ENCODE data around the gene PRDM11.

PRDM11 gene

GRCh38 chr11:45212566-45213315 lies 66.3 kb downstream of the PRDM11 start:
- DNase-seq: no peak

- DNase-seq: no peak
Observed at GRCh38 chr11:45213316-45213665, 66.9 kb downstream of the PRDM11 start.

GRCh38 chr11:45213717-45214116 lies 67.3 kb downstream of the PRDM11 start:
- DNase-seq: no peak

- DNase-seq: no peak
Observed at GRCh38 chr11:45215098-45215865, 68.8 kb downstream of the PRDM11 start.

- no peak for DNase-seq
Observed at GRCh38 chr11:45216031-45216430, 69.6 kb downstream of the PRDM11 start.

- DNase-seq: no peak
Observed at GRCh38 chr11:45216901-45217300, 70.5 kb downstream of the PRDM11 start.

- DNase-seq: no peak
Observed at GRCh38 chr11:45217991-45218390, 71.6 kb downstream of the PRDM11 start.

GRCh38 chr11:45218705-45219104 lies 72.3 kb downstream of the PRDM11 start:
- DNase-seq: no peak

- no peak for DNase-seq
Observed at GRCh38 chr11:45219411-45219810, 73.0 kb downstream of the PRDM11 start.

- DNase-seq: no peak
Observed at GRCh38 chr11:45223496-45223895, 77.1 kb downstream of the PRDM11 start.

GRCh38 chr11:45224766-45225165 lies 78.3 kb downstream of the PRDM11 start:
- no peak for DNase-seq

- DNase-seq: no peak
Observed at GRCh38 chr11:45225277-45225676, 78.8 kb downstream of the PRDM11 start.

- no peak for DNase-seq
Observed at GRCh38 chr11:45225961-45226871, 79.8 kb downstream of the PRDM11 start.

GRCh38 chr11:45226901-45227300 lies 80.5 kb downstream of the PRDM11 start:
- DNase-seq: no peak

- no peak for DNase-seq
Observed at GRCh38 chr11:45227836-45228235, 81.4 kb downstream of the PRDM11 start.

GRCh38 chr11:45229401-45230020 lies 83.1 kb downstream of the PRDM11 start:
- DNase-seq: no peak

- no peak for DNase-seq
Observed at GRCh38 chr11:45232341-45233080, 86.1 kb downstream of the PRDM11 start.

- DNase-seq: peak; percentile 69
Observed at GRCh38 chr11:45233121-45233803, 86.8 kb downstream of the PRDM11 start.

- no peak for DNase-seq
Observed at GRCh38 chr11:45233804-45234170, 87.3 kb downstream of the PRDM11 start.

GRCh38 chr11:45234306-45235006 lies 88.0 kb downstream of the PRDM11 start:
- no peak for DNase-seq

Data from activated CD4-positive, alpha-beta T cell treated with anti-CD3 and anti-CD28 coated beads, Interleukin-2, amount 50 U/mL, for 16 hours (primary cell).